A172 (cell line): ENCODE data around the gene CPLANE1. TPM values are rescaled to one million over a fixed set of nuclear protein-coding genes. Genes with fewer than 3 reads are reported as not detected.
"Not testable (repeated sequence)": the region's sequence is repeated elsewhere in the genome, so short reads cannot be mapped to it uniquely, and the experiment has no call there.

Experiments used
- DNase-seq: peaks from one replicate; pipeline ENCODE4 v3.0.0-alpha.2; 2015; ENCODE audit warnings: low spot score
- total RNA-seq: library from RNA; depleted of rRNA; stranded (reverse); fragments of >200 nt; shearing (Covaris generic); gene quantifications from 2 replicates; pipeline ENCODE4 v1.2.3, GENCODE V29; 2014

The CPLANE1 gene
- total RNA-seq, 1 experiment from 2014 or later = 24.6 TPM

GRCh38 chr5:37121027-37121426 lies 128.1 kb downstream of the CPLANE1 start:
- DNase-seq = no peak

GRCh38 chr5:37120270-37120669 lies 128.9 kb downstream of the CPLANE1 start:
- DNase-seq = no peak

- no peak for DNase-seq
Measured at GRCh38 chr5:37116359-37116758, 132.8 kb downstream of the CPLANE1 start.

GRCh38 chr5:37112383-37112991 lies 136.7 kb downstream of the CPLANE1 start:
- DNase-seq = no peak

GRCh38 chr5:37111426-37112382 lies 137.5 kb downstream of the CPLANE1 start:
- DNase-seq = no peak

GRCh38 chr5:37110135-37110534 lies 139.0 kb downstream of the CPLANE1 start:
- DNase-seq = no peak

- no peak for DNase-seq
Measured at GRCh38 chr5:37109338-37109737, 139.8 kb downstream of the CPLANE1 start.

- DNase-seq = no peak
Measured at GRCh38 chr5:37103302-37103701, 145.9 kb downstream of the CPLANE1 start.

- not testable (repeated sequence) for DNase-seq
Measured at GRCh38 chr5:37099267-37099666, 149.9 kb downstream of the CPLANE1 start.

- DNase-seq = not testable (repeated sequence)
Measured at GRCh38 chr5:37093795-37094194, 155.4 kb downstream of the CPLANE1 start.

- no peak for DNase-seq
Measured at GRCh38 chr5:37090781-37091180, 158.4 kb downstream of the CPLANE1 start.

GRCh38 chr5:37090123-37090726 lies 159.0 kb downstream of the CPLANE1 start:
- DNase-seq = no peak

- DNase-seq = no peak
Measured at GRCh38 chr5:37088009-37088408, 161.2 kb downstream of the CPLANE1 start.

GRCh38 chr5:37086466-37087173 lies 162.6 kb downstream of the CPLANE1 start:
- peak; percentile 20 for DNase-seq

- not testable (repeated sequence) for DNase-seq
Measured at GRCh38 chr5:37086026-37086425, 163.2 kb downstream of the CPLANE1 start.

- DNase-seq = not testable (repeated sequence)
Measured at GRCh38 chr5:37082977-37083376, 166.2 kb downstream of the CPLANE1 start.

- no peak for DNase-seq
Measured at GRCh38 chr5:37080697-37081096, 168.5 kb downstream of the CPLANE1 start.

GRCh38 chr5:37077146-37077545 lies 172.0 kb downstream of the CPLANE1 start:
- no peak for DNase-seq

GRCh38 chr5:37075399-37075950 lies 173.7 kb downstream of the CPLANE1 start:
- DNase-seq = no peak

- DNase-seq = peak; percentile 62
Measured at GRCh38 chr5:37071901-37072581, 177.1 kb downstream of the CPLANE1 start.

GRCh38 chr5:37071487-37071886 lies 177.7 kb downstream of the CPLANE1 start:
- no peak for DNase-seq
